ENCODE results near the gene PLXND1.

DNA sequence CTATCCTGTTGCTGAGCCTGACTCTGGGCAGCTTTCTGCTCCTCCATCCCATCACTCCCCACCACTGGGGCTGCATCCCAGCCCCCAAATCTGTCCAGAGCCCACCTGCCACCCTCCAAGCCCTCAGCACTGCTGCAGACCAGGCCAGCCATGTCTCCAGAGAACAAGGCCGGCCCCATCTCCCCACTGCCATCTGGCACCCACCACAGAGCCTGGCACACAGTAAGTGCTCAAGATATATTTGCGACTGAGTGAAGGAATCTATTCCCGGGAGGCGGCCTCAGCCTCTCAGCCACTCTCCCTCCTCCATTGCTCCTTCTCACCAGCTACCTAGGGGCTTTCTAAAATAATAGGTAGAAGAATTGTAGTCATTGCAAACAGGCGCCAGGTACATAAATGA, 4.8 kb downstream of the PLXND1 start:
- TF ChIP-seq SUZ12 (IDR thresholded peaks at IDR 0.05; ENCODE audit: extremely low read depth, insufficient read depth, insufficient read length), result no peak
- TF ChIP-seq YY1 (IDR thresholded peaks at IDR 0.05; ENCODE audit: insufficient read depth, insufficient read length), result no peak
- TF ChIP-seq ZNF274 (IDR thresholded peaks at IDR 0.05; ENCODE audit: low read depth, low read length), result no peak

All from NT2/D1 (cell line).